GM21529 (cell line): ENCODE results near the gene SLTM.
A peak's percentile ranks its signal among the peaks of the same experiment; 100 is the strongest.
"Not testable (repeated sequence)": the region's sequence is repeated elsewhere in the genome, so short reads cannot be mapped to it uniquely, and the experiment has no call there.

Source experiments
- ATAC-seq: cut with Tn5 transposase; IDR thresholded peaks from one replicate; pipeline ENCODE4 v1.9.1; 2021; ENCODE audit not compliant: unreplicated experiment

Gene SLTM

GRCh38 chr15:58933281-58934113, at the start of gene SLTM:
TSS of gene SLTM (minus strand) at chr15:58933679. CDS start at chr15:58933565, 114 bp downstream.
- peak; percentile 85 for ATAC-seq

GRCh38 chr15:58983261-58983660, 49.8 kb upstream of the SLTM start:
- ATAC-seq: no peak

- ATAC-seq: no peak
Observed at GRCh38 chr15:58981808-58982475, 48.5 kb upstream of the SLTM start.

- ATAC-seq: no peak
Observed at GRCh38 chr15:58980351-58980939, 47.0 kb upstream of the SLTM start.

GRCh38 chr15:58977887-58978286, 44.4 kb upstream of the SLTM start:
- ATAC-seq: no peak

- ATAC-seq: no peak
Observed at GRCh38 chr15:58967479-58967878, 34.0 kb upstream of the SLTM start.

- ATAC-seq: no peak
Observed at GRCh38 chr15:58966698-58967097, 33.2 kb upstream of the SLTM start.

GRCh38 chr15:58962662-58963565, 29.4 kb upstream of the SLTM start:
- no peak for ATAC-seq

- no peak for ATAC-seq
Observed at GRCh38 chr15:58962136-58962535, 28.7 kb upstream of the SLTM start.

- no peak for ATAC-seq
Observed at GRCh38 chr15:58958811-58959210, 25.3 kb upstream of the SLTM start.

- ATAC-seq: peak; percentile 62
Observed at GRCh38 chr15:58957101-58957973, 23.9 kb upstream of the SLTM start.

GRCh38 chr15:58952751-58953150, 19.3 kb upstream of the SLTM start:
- ATAC-seq: no peak

GRCh38 chr15:58951388-58952007, 18.0 kb upstream of the SLTM start:
- no peak for ATAC-seq

- ATAC-seq: no peak
Observed at GRCh38 chr15:58947179-58947578, 13.7 kb upstream of the SLTM start.

- ATAC-seq: not testable (repeated sequence)
Observed at GRCh38 chr15:58934974-58935373, 1.5 kb upstream of the SLTM start.

GRCh38 chr15:58934521-58934920, 1.0 kb upstream of the SLTM start:
- no peak for ATAC-seq

- no peak for ATAC-seq
Observed at GRCh38 chr15:58934114-58934447, 602 bp upstream of the SLTM start.

GRCh38 chr15:58932710-58933280, 684 bp downstream of the SLTM start:
- ATAC-seq: peak; percentile 34

- ATAC-seq: no peak
Observed at GRCh38 chr15:58931987-58932588, 1.4 kb downstream of the SLTM start.
